K562 (cell line): ENCODE measurements around the gene AQP6. TPM values are rescaled to one million over a fixed set of nuclear protein-coding genes. Genes with fewer than 3 reads are reported as not detected.

Experiments used
- BCL6 ChIP-seq: fragments of 250-450 bp; sonication (Bioruptor Pico); IDR thresholded peaks from 2 replicates; pipeline ENCODE4 v1.4.0; 2020
- CBFA2T2 ChIP-seq: fragments of 450-650 bp; conservative IDR thresholded peaks from 2 replicates; pipeline ENCODE4 v1.6.1; 2017; ENCODE audit warnings: mild to moderate bottlenecking
- CCNT2 ChIP-seq: IDR thresholded peaks from 2 replicates; pipeline ENCODE4 v1.6.1; 2011; ENCODE audit warnings: borderline replicate concordance, low read depth, mild to moderate bottlenecking, moderate library complexity, mixed read lengths, low read length; ENCODE audit not compliant: insufficient read length; ENCODE audit errors: extremely low read depth
- CREB1 ChIP-seq, 2 experiments: sonication (generic) in 1 of 2; formaldehyde crosslinking in 1 of 2; IDR thresholded peaks; 2 replicates each; pipeline versions ENCODE4 v1.6.1 to v1.8.0; 2012 to 2022; ENCODE audit warnings: inconsistent platforms in 1 of 2, mild to moderate bottlenecking in 1 of 2, missing genetic modification reagents in 1 of 2, moderate library complexity in 1 of 2
- CTCFL ChIP-seq: IDR thresholded peaks from 2 replicates; pipeline ENCODE4 v1.6.1; 2011; ENCODE audit warnings: borderline replicate concordance, low read depth, mild to moderate bottlenecking, moderate library complexity, low read length; ENCODE audit not compliant: insufficient read depth, poor library complexity, severe bottlenecking
- FOSL1 ChIP-seq: fragments of 200-800 bp; sonication (Bioruptor generic); conservative IDR thresholded peaks from 2 replicates; pipeline ENCODE4 v1.6.1; 2016; ENCODE audit warnings: missing genetic modification characterization, missing compliant biosample characterization
- HNRNPL ChIP-seq: fragments of 200-400 bp; formaldehyde crosslinking; IDR thresholded peaks from 2 replicates; pipeline ENCODE4 v1.6.1; 2017; ENCODE audit warnings: low read depth, mild to moderate bottlenecking, low read length
- KDM1A ChIP-seq, 2 experiments: fragments of 450-650 bp; IDR thresholded peaks; 2 replicates each; pipeline ENCODE4 v1.6.1; 2016; ENCODE audit warnings: mild to moderate bottlenecking in 2 of 2
- MEF2A ChIP-seq: IDR thresholded peaks from 2 replicates; pipeline ENCODE4 v1.6.1; 2011; ENCODE audit warnings: low read depth, mild to moderate bottlenecking, low read length, moderate library complexity; ENCODE audit not compliant: control insufficient read depth
- NCOR1 ChIP-seq: fragments of 450-650 bp; IDR thresholded peaks from 2 replicates; pipeline ENCODE4 v1.6.1; 2016; ENCODE audit warnings: mild to moderate bottlenecking, moderate library complexity
- RAD21 ChIP-seq, 2 experiments: fragments of 250-450 bp in 1 of 2; fragments of 450-650 bp in 1 of 2; sonication (Bioruptor Pico) in 1 of 2; formaldehyde crosslinking in 1 of 2; IDR thresholded peaks in 1 of 2; conservative IDR thresholded peaks in 1 of 2; 2 replicates each; pipeline versions ENCODE4 v1.4.0 to v1.8.0; 2020 to 2022; ENCODE audit warnings: mild to moderate bottlenecking in 2 of 2, moderate library complexity in 1 of 2
- STAT5A ChIP-seq: IDR thresholded peaks from 2 replicates; pipeline ENCODE4 v1.6.1; 2012; ENCODE audit warnings: low read length, inconsistent platforms, borderline replicate concordance
- UBTF ChIP-seq, 2 experiments: IDR thresholded peaks; 2 replicates each; pipeline ENCODE4 v1.6.1; 2012; ENCODE audit warnings: improper control_type of control experiment in 2 of 2, low read depth in 2 of 2, low read length in 2 of 2, borderline replicate concordance in 1 of 2
- XRCC4 ChIP-seq: IDR thresholded peaks from one replicate; pipeline ENCODE4 v1.6.1; 2011; ENCODE audit not compliant: insufficient read depth, insufficient read length; ENCODE audit errors: extremely low read depth
- ZNF780A ChIP-seq: fragments of 250-450 bp; sonication (Bioruptor Pico); IDR thresholded peaks from 2 replicates; pipeline ENCODE4 v1.5.0; 2021; ENCODE audit warnings: mild to moderate bottlenecking
- polyA plus RNA-seq, 8 experiments: library from polyadenylated mRNA; depleted of rRNA in 4 of 8; stranded (reverse) in 5 of 8; unstranded in 3 of 8; fragments of >200 nt; fragmentation: Nextera tagmentation in 2 of 8; fragmentation: Illumina TruSeq in 1 of 8; extraction: Ambion mirVana in 2 of 8; extraction: Trizol in 1 of 8; gene quantifications; 2 replicates each; pipeline versions ENCODE4 v1.2.1 to v1.2.3, GENCODE V29; 2011 to 2014; ENCODE audit warnings: inconsistent platforms in 1 of 8, missing spikeins in 1 of 8
- total RNA-seq, 7 experiments: library from RNA; depleted of rRNA in 6 of 7; stranded (reverse); fragments of >200 nt in 6 of 7; fragmentation: Illumina TruSeq in 2 of 7; extraction: Trizol in 2 of 7; gene quantifications; 2 replicates each; pipeline versions ENCODE4 v1.2.1 to v1.2.3, GENCODE V29; 2011 to 2021; ENCODE audit warnings: low replicate concordance in 1 of 7
- TF ChIP-seq, protein P1 (sequence below): fragments of 250-450 bp; sonication (Bioruptor Pico); IDR thresholded peaks from 2 replicates; pipeline ENCODE4 v1.8.0; 2021; ENCODE audit warnings: borderline replicate concordance, mild to moderate bottlenecking, moderate library complexity; ENCODE audit not compliant: poor library complexity, severe bottlenecking
- TF ChIP-seq, protein P2 (sequence below): fragments of 200-800 bp; sonication (Bioruptor generic); IDR thresholded peaks from 2 replicates; pipeline ENCODE4 v1.6.1; 2017; ENCODE audit warnings: missing genetic modification characterization, missing compliant biosample characterization

The AQP6 gene
- total and polyA plus RNA-seq, 9 of the 15 experiments (the other 6 are each of a cell fraction or from before 2014, with no cell fraction given): 0.05 to 0.12 TPM; not detected in 7

DNA sequence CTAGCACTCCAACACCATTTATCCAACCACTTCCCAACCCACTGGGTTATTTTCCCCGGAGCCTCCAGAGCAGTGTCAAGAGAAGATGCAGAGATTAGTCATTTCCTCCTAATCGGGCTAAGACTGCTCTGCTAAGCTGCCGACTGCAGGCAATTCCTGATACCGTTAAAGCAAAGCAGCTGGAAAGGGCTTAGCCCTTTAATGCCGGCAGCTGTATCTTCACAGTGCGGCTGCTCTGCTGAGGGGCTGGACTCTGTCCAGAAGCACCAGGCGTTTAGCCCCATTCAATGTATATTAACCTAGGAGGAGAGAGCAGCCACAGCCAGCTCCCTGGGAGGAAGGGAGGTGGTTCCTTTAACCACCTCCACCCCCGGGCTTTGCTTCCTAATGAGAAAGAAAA lies 11.1 kb downstream of the AQP6 start (continued):
- TF ChIP-seq UBTF (IDR thresholded peaks at IDR 0.05; ENCODE audit: borderline replicate concordance in 1 of 2, low read depth in 2 of 2, low read length in 2 of 2): 0 out of 4 replicates have a peak, but pooled peaks of 1 of the 2 experiments have one; percentile 41
- TF ChIP-seq, protein P1, sequence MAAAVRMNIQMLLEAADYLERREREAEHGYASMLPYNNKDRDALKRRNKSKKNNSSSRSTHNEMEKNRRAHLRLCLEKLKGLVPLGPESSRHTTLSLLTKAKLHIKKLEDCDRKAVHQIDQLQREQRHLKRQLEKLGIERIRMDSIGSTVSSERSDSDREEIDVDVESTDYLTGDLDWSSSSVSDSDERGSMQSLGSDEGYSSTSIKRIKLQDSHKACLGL (CRISPR knock-in tag): no peak
- TF ChIP-seq CTCFL: no peak
- peak; percentile 71 for TF ChIP-seq STAT5A
- peak; percentile 90 to 93 for TF ChIP-seq KDM1A (IDR thresholded peaks at IDR 0.05)
- peak; percentile 91 for TF ChIP-seq CBFA2T2
- TF ChIP-seq HNRNPL: no peak
- TF ChIP-seq CREB1 (IDR thresholded peaks at IDR 0.05): 0 out of 2 replicates have a peak, but pooled peaks have one; percentile 26
- no peak for TF ChIP-seq CREB1 (CRISPR knock-in tag; IDR thresholded peaks at IDR 0.05)
- 0 out of 4 replicates have a peak, but pooled peaks of 1 of the 2 experiments have one; percentile 20 for TF ChIP-seq RAD21 (CRISPR knock-in tag; conservative IDR thresholded peaks at IDR 0.05 in 1 of 2, IDR thresholded peaks at IDR 0.05 in 1 of 2)
- no peak for TF ChIP-seq XRCC4
- peak; percentile 29 for TF ChIP-seq CCNT2
- no peak for TF ChIP-seq BCL6
- TF ChIP-seq NCOR1: peak; percentile 69
- 0 out of 2 replicates have a peak, but pooled peaks have one; percentile 39 for TF ChIP-seq MEF2A
- peak; percentile 68 for TF ChIP-seq FOSL1 (tag)
- TF ChIP-seq, protein P2, sequence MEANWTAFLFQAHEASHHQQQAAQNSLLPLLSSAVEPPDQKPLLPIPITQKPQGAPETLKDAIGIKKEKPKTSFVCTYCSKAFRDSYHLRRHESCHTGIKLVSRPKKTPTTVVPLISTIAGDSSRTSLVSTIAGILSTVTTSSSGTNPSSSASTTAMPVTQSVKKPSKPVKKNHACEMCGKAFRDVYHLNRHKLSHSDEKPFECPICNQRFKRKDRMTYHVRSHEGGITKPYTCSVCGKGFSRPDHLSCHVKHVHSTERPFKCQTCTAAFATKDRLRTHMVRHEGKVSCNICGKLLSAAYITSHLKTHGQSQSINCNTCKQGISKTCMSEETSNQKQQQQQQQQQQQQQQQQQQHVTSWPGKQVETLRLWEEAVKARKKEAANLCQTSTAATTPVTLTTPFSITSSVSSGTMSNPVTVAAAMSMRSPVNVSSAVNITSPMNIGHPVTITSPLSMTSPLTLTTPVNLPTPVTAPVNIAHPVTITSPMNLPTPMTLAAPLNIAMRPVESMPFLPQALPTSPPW (CRISPR knock-in tag): peak; percentile 29; the same call in 1 of the 2 replicates
- TF ChIP-seq ZNF780A (CRISPR knock-in tag): no peak
